Stimulated activated CD4-positive, alpha-beta T cell treated with anti-CD3 and anti-CD28 coated beads, Interleukin-15, amount 100 ng/mL, for 24 hours (primary cell): Measurements from ENCODE around the gene MT1G.
"Not testable (repeated sequence)": the region's sequence is repeated elsewhere in the genome, so short reads cannot be mapped to it uniquely, and the experiment has no call there.

Experiments
- DNase-seq: peaks from one replicate; pipeline ENCODE4 v3.0.0-alpha.2; 2020

Gene MT1G

DNA sequence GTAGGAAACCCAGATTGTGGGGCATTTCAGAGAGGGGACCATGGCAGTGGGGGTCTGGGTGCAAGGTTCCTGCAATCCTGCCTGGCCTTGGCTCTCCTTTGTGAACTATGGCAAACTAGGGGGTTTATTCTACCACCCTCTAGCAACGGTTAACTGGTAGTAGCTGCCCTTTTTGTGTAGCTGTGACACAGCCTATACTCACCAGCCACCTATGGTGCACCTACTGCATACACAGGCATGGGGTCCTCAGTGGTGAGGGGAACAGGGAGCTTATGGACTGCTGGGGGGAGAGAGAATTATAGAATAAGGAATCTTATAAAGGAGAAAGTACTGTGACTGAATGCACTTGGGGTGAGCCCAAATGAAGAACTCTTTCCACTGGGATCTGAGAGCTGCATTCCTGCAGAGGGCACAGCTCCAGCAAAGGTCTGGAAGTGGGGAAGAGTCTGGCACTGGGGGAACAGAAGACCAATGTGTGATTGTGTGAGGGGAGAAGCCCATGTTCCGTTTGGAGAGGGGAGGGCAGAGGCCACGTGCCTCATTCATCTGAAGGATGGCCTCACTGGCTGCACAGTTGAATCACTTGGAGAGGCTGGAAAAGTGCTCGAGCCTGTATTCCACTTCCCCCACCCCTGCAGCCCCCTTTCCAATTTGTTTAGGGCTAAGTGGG, 16.5 kb upstream of the MT1G start:
- no peak for DNase-seq

DNA sequence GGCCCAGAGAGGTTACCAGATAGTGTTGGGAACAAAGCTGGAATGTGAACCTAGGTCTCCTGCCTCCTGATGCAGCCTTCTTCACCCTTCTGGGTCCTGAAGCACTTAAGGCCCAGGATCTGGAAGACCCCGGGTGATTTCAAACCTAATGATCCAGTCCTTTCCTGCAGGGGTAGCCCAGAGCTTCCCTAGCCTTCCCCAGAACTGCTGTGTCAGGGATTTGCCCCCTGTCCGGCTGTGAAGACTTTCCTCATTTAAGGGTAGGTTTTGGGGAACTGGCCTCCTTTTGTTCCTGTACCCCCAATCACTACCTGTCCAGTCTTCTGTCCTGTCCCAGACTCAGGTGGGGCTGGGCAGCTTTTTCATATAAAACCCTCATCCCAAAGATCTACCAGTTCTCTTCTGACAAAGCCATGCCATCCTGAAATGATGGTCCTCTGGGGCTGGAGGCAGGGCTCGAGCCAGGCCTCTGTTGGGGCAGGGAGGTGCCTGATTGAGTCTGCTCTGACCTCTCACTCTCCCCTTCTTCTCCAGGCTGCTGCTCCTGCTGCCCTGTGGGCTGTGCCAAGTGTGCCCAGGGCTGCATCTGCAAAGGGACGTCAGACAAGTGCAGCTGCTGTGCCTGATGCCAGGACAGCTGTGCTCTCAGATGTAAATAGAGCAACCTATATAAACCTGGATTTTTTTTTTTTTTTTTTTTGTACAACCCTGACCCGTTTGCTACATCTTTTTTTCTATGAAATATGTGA, 15.7 kb upstream of the MT1G start:
- DNase-seq: no peak

DNA sequence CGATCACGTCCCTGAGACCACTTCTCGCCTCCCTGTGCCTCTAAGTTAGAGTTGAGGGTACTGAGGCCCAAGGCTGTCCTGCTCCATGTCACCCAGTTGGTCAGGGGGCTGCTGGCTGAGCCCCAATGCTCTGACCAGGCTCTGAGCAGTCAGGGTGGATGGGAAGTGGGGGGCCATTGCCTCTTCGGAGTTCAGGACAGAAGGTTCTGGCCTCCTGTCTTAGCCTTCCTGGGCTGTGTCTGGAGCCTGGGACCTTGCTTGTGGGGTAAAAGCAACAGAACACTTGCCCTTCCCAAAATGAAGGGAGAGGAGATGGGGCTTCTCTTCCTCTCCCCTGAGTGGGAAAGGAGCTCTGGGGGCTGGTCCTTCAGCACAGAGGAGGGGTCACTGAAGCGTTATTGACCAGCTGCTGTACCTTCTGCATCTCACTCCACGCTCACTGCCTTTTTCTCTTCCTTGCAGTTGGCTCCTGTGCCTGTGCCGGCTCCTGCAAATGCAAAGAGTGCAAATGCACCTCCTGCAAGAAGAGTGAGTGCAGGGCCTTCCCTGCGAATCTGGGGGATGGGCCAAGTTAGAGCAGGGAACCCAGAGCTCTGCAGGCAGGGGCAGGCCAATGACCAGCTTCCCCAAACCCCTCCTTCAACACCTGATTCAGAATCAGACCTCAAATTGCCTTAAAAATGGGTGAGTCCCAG, 15.0 kb upstream of the MT1G start:
- DNase-seq: peak; percentile 30

DNA sequence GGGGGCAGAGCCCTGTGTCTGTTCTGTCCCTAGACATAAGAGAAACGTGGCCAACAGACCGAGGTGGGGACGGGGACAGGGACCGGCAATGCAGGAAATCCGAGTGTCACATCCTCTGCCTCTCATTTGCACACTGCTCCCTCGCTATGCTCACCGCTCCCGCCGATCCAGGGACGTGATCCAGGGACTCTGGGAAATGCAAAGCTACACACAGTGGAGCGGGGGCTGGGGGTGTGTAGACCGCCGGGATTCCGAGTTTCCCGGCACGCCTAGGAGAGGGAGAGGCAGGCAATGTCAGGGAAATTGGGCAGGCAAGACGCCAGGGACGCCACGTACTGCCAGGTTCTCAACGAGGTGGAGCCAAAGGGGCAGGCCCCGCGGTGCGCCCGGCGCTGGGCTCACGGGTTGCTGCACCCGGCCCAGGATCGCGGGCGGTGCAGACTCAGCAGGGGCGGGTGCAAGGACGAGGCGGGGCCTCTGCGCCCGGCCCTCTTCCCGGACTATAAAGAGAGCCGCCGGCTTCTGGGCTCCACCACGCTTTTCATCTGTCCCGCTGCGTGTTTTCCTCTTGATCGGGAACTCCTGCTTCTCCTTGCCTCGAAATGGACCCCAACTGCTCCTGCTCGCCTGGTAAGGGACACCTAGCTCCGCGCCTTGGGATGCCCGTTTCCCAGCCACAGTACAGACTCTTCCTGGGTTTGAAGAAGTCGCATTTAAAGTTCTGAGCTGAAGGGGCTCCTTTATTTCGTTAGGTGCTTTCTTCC, 14.3 kb upstream of the MT1G start, which contains the start of gene MT1X:
Gene MT1X, plus strand, starts transcription at position 532 of the 764 bp plus-strand sequence. Its CDS starts 71 bp downstream, at position 603.
- DNase-seq: peak; percentile 94

DNA sequence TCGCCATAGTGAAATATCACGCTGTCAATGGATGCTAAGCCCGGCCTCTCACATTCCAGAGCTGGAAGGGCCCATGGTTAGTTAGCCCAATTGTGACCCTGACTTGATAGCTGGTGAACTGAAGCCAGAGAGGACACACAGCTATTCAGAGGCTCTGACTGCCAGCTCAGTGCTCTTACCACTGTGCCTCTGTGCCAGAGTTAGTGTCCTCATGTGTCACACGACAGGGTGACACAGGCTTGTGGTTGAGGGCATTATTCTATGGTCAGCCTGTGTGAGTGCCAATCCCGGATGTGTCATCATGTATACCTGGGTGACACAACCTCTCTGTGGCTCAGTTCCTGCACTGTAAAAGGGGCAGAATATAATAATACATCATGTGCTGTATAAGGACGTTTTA, 12.0 kb upstream of the MT1G start:
- DNase-seq: no peak

DNA sequence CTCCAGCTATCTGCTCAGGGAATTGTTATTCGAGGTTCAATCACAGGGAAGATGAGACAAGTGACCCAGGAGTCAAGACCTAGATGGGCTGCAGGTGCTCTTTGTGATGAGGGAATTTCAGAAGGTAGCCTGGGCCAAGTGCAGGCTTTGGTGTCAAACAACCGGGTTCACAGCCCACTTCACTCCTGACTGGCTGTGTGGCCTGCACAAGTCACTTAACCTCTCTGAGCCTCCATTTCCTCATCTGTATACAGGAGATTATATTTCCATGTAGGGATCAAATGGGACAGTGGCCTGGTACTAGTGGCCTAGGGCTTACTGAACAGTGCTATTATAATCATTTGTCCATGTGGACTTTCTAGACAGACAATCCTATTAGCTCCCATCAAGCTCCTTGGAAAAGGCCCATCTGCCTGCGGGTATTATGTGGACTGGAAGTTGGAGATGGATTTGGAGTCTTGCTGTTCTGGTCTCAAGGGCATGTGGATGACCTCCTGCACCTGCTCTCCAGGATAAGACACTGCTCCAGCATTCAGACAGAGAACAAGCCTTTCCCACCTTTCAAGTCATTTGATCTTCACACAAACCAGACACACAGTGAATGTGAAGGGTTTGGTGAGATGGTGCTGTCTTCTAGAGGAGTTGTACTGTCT, 11.3 kb upstream of the MT1G start:
- no peak for DNase-seq

DNA sequence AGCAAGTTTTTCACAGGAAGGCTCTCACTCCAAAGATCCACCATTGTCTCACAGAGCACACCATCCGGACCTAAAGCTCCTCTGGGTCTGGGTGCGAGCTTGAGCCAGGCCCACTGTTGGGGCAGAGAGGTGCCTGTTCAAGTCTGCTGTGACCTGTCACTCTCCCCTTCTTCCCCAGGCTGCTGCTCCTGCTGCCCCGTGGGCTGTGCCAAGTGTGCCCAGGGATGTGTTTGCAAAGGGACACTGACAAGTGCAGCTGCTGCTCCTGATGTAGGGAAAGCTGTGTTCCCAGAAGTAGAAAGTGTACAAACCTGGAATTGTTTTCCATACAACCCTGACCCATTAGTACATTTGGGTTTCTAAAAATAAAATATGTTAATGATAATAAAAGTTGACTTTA, 9.6 kb upstream of the MT1G start:
- no peak for DNase-seq

DNA sequence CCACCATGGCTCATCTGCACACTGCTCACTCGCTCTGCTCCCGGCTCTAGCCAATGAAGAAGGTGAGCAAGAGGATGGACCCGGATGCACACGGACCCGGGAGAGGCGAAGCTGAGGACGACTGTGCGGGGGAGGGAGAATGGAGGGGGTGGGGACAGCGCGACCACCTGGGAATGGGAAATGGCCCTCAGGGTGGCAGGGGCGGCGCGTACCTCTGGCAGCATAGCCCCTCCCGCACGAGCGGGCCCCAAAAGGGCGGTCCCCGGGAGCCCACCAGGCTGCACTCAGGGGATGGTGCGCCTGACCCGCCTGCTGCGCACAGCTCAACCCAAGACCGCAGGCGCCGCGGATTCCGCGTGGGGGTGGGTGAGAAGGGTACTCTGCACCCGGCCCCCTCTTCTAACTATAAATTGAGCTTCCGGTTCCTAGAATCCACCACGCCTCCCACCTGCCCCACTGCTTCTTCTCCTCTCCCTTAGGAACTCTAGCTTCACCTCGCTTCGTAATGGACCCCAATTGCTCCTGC, 7.9 kb upstream of the MT1G start:
- DNase-seq: peak; percentile 64

DNA sequence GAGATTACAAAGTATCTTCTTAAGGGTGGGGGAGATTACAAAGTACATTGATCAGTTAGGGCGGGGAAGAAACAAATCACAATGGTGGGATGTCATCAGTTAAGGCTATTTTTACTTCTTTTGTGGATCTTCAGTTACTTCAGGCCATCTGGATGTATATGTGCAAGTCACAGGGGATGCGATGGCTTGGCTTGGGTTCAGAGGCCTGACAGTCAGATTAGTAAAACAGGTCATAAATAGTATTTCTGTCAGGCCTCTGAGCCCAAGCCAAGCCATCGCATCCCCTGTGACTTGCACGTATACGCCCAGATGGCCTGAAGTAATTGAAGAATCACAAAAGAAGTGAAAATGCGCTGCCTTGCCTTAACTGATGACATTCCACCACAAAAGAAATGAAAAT, 6.7 kb upstream of the MT1G start:
- not testable (repeated sequence) for DNase-seq

DNA sequence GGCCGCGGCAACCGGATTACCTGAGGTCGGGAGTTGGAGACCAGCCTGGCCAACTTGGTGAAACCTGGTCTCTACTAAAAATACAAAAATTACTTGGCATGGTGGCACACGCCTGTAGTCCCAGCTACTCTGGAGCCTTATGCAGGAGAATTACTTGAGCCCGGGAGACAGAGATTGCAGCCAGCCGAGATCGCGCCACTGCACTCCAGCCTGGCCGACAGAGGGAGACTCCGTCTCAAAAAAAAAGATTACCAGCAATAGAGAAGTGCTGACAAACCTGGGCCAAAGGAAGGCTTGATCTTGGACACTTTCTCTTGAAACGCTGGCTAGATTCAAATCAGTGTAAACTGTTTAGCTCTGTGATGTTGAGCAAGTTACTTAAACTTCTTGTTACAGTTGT, 6.1 kb upstream of the MT1G start:
- DNase-seq: no peak

DNA sequence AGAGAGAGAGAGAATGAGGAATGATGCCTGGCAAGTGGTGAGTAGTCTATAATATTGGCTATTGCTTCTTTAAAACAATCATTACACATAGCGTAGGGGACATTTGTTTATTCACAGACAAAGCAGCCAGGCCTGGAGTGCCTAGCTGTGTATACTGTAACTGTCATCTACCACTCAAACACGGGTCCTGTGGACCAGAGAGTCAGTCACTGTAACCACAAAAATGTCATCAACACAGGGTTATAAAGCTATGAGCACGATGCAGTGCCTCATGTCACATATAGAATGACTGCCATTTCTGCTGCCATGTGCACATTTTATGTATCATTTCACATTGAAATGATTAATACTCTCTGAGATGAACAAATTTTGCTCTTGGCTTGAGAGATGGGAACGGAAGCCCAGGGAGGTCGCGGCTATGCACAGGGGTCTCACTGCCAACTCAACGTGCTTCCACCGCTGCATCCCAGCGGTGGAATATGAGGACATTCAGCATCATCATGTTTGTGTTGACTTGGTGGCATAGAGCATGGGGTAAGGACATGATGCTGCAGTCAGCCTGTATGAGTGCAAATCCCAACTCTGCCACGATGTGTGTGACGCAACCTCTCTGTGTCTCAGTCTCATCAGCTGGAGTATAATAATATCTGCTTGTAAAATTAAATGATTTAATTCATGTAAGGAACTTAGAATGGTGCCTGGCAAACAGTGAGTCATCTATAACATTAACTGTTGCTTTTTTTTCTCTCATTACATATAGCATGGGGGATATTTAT, 5.1 kb upstream of the MT1G start:
- DNase-seq: no peak

DNA sequence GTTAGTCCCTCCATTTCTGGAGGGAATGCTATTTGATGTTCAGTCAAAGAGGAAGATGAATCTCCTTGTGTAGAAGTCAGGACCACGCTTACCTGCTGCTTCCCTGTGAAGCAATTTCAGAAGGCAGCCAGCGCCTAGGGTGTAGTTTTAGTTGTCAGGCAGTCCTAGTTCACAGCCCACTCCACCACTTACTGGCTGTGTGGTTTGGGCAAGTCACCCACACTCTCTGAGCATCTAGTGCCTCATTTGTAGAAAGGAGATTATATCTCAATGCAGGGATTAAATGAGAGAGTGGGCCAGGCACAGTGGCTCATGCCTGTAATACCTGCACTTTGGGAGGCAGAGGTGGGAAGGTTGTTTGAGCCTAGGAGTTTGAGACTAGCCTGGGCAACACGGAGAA, 4.3 kb upstream of the MT1G start:
- DNase-seq: not testable (repeated sequence)

DNA sequence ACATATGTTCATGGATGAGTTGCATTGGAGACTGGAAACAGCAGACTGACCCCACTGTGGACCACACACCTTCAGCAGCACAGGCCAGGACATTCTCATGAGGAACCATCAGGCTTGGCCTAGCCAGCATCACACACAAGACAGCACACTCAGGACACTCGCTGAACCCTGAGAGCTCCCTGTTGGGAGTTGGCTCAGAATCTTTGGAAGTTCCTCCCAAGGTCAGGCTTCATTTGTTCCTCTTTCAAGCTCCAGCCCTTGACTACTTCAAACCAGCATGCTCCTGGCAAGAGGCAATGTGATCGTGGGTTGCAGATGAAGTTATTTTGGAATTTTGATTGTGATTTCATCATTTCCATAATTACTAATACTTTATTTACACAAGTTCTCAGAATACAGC, 3.8 kb upstream of the MT1G start:
- DNase-seq: not testable (repeated sequence)

DNA sequence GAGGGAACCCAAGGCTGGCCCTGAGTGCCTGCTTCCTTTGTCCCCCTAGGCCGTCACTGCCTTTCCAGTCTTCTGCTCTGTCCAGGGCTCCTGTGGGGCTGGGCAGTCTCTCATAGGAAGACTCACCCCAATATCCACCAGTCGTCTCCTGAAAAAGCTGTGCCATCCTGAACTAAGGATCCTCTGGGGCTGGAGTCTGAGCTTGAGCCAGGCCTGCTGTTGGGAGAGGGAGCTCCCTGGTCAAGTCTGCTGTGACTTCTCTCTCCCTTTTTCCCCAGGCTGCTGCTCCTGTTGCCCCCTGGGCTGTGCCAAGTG, 2.7 kb upstream of the MT1G start:
- DNase-seq: no peak

DNA sequence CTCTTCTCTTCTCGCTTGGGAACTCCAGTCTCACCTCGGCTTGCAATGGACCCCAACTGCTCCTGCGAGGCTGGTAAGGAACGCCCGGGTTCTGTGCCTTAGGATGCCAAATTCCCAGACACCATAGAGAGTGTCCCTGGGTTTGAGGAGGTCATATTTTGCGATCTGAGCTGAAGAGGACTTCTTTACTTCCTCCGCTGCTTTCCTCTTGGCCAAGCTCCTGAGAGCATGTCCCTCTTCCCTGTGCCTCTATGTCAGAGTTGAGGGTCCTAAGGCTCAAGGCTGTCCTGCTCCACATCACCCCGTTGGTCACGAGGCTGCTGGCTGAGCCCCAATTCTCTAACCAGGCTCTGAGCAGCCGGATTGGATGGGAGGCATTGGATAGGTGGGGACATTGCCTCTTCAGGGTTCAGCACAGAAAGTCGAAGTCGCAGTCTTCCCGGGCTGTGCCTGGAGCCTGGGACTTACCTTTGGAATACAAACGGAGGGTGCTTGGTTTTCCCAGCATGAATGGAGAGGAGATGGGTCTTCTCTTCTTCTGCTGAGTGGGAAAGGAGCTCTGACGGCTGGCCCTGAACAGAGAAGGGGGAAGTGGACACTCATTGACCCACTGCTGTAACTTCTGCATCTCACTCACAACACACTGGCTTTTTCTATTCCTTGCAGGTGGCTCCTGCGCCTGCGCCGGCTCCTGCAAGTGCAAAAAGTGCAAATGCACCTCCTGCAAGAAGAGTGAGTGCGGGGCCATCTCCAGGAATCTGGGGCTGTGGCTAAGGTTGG, 2.2 kb upstream of the MT1G start:
- no peak for DNase-seq

DNA sequence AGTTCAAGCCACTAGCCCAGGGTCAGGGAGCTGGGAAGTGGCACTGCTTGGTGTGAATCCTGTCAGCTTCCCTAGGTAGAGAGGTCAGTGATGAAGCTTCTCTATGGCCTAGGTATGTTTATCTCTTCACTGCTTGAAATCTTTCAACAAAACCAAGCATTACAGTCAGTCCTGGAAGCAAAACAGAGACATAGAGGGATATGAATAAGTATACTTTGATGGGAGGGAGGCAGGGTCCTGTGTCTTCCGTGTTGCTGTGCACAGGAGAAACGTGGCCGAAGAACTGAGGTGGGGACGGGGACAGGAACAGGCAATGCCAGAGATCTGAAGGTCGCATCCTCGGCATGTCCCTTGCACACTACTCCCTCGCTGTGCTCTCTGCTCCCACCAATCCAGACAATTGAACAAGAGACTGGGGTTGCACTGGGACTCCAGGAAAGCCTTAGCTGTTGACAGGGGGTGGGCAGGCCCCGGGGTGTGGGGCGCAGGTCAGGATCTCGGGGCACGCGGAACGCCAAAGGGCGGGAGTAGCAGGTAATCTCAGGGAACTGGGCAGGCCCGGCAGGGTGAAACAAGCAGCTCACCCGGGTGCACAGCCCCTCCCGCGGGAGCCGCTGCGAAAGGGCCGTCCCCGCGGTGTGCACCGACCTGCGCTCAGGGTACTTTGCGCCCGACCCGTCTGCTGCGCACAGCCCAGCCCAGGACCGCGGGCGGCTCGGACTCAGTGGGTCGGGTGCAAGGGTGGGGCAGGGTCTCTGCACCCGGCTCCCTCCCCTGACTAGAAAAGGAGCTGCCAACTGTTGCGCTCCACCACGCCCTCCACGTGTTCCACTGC, 1.4 kb upstream of the MT1G start, which contains the start of gene MT1H:
Gene MT1H, plus strand, starts transcription at position 810 of the 835 bp plus-strand sequence. CDS start 71 bp downstream, outside the sequence.
- peak; percentile 35 for DNase-seq

DNA sequence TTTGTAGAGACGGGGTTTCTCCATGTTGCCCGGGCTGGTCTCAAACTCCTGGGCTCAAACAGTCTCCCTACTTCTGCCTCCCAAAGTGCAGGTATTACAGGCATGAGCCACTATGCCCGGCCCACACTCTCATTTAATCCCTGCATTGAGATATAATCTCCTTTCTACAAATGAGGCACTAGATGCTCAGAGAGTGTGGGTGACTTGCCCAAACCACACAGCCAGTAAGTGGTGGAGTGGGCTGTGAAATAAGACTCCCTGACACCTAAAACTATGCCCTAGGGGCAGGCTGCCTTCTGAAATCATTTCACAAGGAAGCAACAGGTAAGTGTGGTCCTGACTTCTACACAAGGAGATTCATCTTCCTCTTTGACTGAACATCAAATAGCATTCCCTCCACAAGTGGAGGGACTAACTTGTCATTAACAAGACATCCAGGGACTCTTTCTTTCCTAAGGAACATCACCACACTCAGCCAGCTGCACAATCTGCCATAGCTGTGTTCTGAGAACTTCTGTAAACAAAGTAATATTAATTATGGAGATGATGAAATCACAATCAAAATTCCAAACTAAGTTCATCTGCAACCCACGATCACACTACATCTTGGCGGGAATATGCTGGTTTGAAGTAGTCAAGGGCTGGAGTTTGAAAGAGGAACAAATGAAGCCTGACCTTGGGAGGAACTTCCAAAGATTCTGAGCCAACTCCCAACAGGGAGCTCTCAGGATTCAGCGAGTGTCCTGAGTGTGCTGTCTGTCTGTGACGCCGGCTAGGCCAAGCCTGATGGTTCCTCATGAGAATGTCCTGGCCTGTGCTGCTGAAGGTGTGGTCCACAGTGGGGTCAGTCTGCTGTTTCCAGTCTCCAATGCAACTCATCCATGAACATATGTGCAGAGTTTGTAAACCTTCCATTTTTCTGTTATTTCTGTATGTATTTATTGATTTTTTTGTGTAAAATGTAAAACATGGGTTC, 2.3 kb downstream of the MT1G start:
- not testable (repeated sequence) for DNase-seq

DNA sequence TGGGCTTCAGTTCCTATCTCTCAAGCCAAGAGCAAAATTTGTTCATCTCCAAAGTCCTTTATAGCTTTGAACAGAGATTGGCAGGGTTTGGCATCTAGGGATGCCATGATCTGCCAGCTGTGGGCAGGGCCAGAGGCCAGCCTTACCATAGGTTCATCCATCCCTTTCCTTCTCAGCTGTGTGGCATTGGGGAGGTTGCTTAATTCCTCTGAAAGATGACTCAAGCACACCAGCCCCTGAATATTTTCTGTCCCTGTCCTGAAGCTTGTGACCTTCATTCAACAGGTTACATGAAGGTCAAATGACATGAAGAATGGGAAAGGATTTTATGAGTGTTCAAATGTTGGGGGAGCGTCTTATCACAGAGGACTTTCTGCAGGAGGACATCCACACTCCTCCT, 3.4 kb downstream of the MT1G start:
- no peak for DNase-seq
